ENCODE measurements around the gene FUCA2.
A peak's percentile ranks its signal among the peaks of the same experiment; 100 is the strongest.

The FUCA2 gene

GRCh38 chr6:143510991-143511891 is at the start of gene FUCA2:
FUCA2 (minus strand) TSS chr6:143511720; CDS start chr6:143511634, 86 bp downstream.
- DNase-seq: peak; percentile 68

- DNase-seq: no peak
Observed at GRCh38 chr6:143561105-143561704, 49.7 kb upstream of the FUCA2 start.

- DNase-seq: no peak
Observed at GRCh38 chr6:143559051-143559660, 47.6 kb upstream of the FUCA2 start.

GRCh38 chr6:143556529-143556928 is 45.0 kb upstream of the FUCA2 start:
- DNase-seq: no peak

- DNase-seq: no peak
Observed at GRCh38 chr6:143555582-143555981, 44.1 kb upstream of the FUCA2 start.

GRCh38 chr6:143555071-143555492 is 43.6 kb upstream of the FUCA2 start:
- no peak for DNase-seq

- DNase-seq: no peak
Observed at GRCh38 chr6:143553337-143553736, 41.8 kb upstream of the FUCA2 start.

- DNase-seq: no peak
Observed at GRCh38 chr6:143549949-143550268, 38.4 kb upstream of the FUCA2 start.

- peak; percentile 56 for DNase-seq
Observed at GRCh38 chr6:143549221-143549948, 37.9 kb upstream of the FUCA2 start.

- DNase-seq: no peak
Observed at GRCh38 chr6:143546599-143546998, 35.1 kb upstream of the FUCA2 start.

- DNase-seq: no peak
Observed at GRCh38 chr6:143545976-143546547, 34.5 kb upstream of the FUCA2 start.

- DNase-seq: no peak
Observed at GRCh38 chr6:143545165-143545564, 33.6 kb upstream of the FUCA2 start.

GRCh38 chr6:143544011-143544696 is 32.6 kb upstream of the FUCA2 start:
- no peak for DNase-seq

GRCh38 chr6:143543435-143543834 is 31.9 kb upstream of the FUCA2 start:
- no peak for DNase-seq

- no peak for DNase-seq
Observed at GRCh38 chr6:143542888-143543287, 31.4 kb upstream of the FUCA2 start.

- no peak for DNase-seq
Observed at GRCh38 chr6:143540192-143540591, 28.7 kb upstream of the FUCA2 start.

- peak; percentile 14 for DNase-seq
Observed at GRCh38 chr6:143539734-143540133, 28.2 kb upstream of the FUCA2 start.

- no peak for DNase-seq
Observed at GRCh38 chr6:143539106-143539505, 27.6 kb upstream of the FUCA2 start.

- peak; percentile 10 for DNase-seq
Observed at GRCh38 chr6:143538374-143538773, 26.9 kb upstream of the FUCA2 start.

GRCh38 chr6:143536866-143537691 is 25.6 kb upstream of the FUCA2 start:
- peak; percentile 59 for DNase-seq

- peak; percentile 63 for DNase-seq
Observed at GRCh38 chr6:143536461-143536865, 24.9 kb upstream of the FUCA2 start.
